Stomach smooth muscle (tissue), 2 donors: Measurements from ENCODE around the gene VHLL.
"Not testable (repeated sequence)": the region's sequence is repeated elsewhere in the genome, so short reads cannot be mapped to it uniquely, and the experiment has no call there.

Experiments used
- H3K27ac ChIP-seq: one replicate; pipeline ENCODE4 v1.7.0; 2013; ENCODE audit warnings: mild to moderate bottlenecking, low read length, inconsistent platforms
- H3K27me3 ChIP-seq, 2 donors: one replicate each; pipeline ENCODE4 v1.7.0; 2013; ENCODE audit warnings: low read length in 2 of 2; ENCODE audit not compliant: insufficient read depth in 2 of 2, control insufficient read depth in 1 of 2
- H3K36me3 ChIP-seq, 2 donors: one replicate each; pipeline ENCODE4 v1.7.0; 2013; ENCODE audit warnings: low read length in 2 of 2; ENCODE audit not compliant: control insufficient read depth in 2 of 2, insufficient read depth in 2 of 2
- H3K4me1 ChIP-seq: one replicate; pipeline ENCODE4 v1.7.0; 2013; ENCODE audit warnings: low read length; ENCODE audit not compliant: control insufficient read depth, insufficient read depth
- H3K4me3 ChIP-seq, 2 donors: one replicate each; pipeline ENCODE4 v1.7.0; 2013; ENCODE audit warnings: low read length in 2 of 2
- H3K9ac ChIP-seq, 2 donors: one replicate each; pipeline ENCODE4 v1.7.0; 2013; ENCODE audit warnings: low read length in 2 of 2, mild to moderate bottlenecking in 1 of 2
- H3K9me3 ChIP-seq, 2 donors: one replicate each; pipeline ENCODE4 v1.7.0; 2013; ENCODE audit warnings: low read length in 2 of 2; ENCODE audit not compliant: control insufficient read depth in 2 of 2
- donor health status: healthy.
- donor health status: Pancreatic carcinoma.

Gene VHLL

GRCh38 chr1:156323179-156323578, 24.1 kb upstream of the VHLL start:
- not testable (repeated sequence) for H3K4me3 ChIP-seq, H3K27me3 ChIP-seq, H3K9me3 ChIP-seq, H3K27ac ChIP-seq, H3K9ac ChIP-seq, H3K4me1 ChIP-seq
- H3K36me3 ChIP-seq = peaks cover 49 to 57% of the 10 kb centered on the region in 2 donors

GRCh38 chr1:156320560-156320959, 21.5 kb upstream of the VHLL start:
- Histone ChIP-seq H3K27ac (no peak overlapping the region), H3K36me3 (peaks cover 67 to 75% of the 10 kb centered on the region in 2 donors), H3K27me3 (no peaks in the 10 kb centered on the region), H3K9me3 (no peaks in the 10 kb centered on the region), H3K9ac (no peak overlapping the region), H3K4me1 (no peaks in the 10 kb centered on the region), H3K4me3 (no peak overlapping the region)

- Histone ChIP-seq H3K4me3 (no peak overlapping the region), H3K36me3 (peaks cover 63 to 72% of the 10 kb centered on the region in 2 donors), H3K9me3 (no peaks in the 10 kb centered on the region), H3K4me1 (no peaks in the 10 kb centered on the region), H3K9ac (no peak overlapping the region), H3K27me3 (no peaks in the 10 kb centered on the region), H3K27ac (no peak overlapping the region)
Measured at GRCh38 chr1:156319664-156320063, 20.6 kb upstream of the VHLL start.

- Histone ChIP-seq H3K36me3 (peaks cover 63 to 71% of the 10 kb centered on the region in 2 donors), H3K27ac (no peak overlapping the region), H3K27me3 (no peaks in the 10 kb centered on the region), H3K9me3 (no peaks in the 10 kb centered on the region), H3K9ac (no peak overlapping the region), H3K4me3 (no peak overlapping the region), H3K4me1 (no peaks in the 10 kb centered on the region)
Measured at GRCh38 chr1:156316909-156317308, 17.8 kb upstream of the VHLL start.

GRCh38 chr1:156310962-156311361, 11.9 kb upstream of the VHLL start:
- Histone ChIP-seq H3K9ac (no peak overlapping the region), H3K36me3 (peaks cover 48 to 49% of the 10 kb centered on the region in 2 donors), H3K27ac (no peak overlapping the region), H3K27me3 (no peaks in the 10 kb centered on the region), H3K9me3 (no peaks in the 10 kb centered on the region), H3K4me3 (no peak overlapping the region), H3K4me1 (no peaks in the 10 kb centered on the region)

GRCh38 chr1:156308078-156308477, 9.0 kb upstream of the VHLL start:
- H3K27me3 ChIP-seq = no peaks in the 10 kb centered on the region
- H3K4me3 ChIP-seq = no peak overlapping the region
- H3K9me3 ChIP-seq = no peaks in the 10 kb centered on the region
- no peak overlapping the region for H3K9ac ChIP-seq
- H3K27ac ChIP-seq = no peak overlapping the region
- H3K4me1 ChIP-seq = no peaks in the 10 kb centered on the region
- H3K36me3 ChIP-seq = peaks cover 37 to 43% of the 10 kb centered on the region in 2 donors

GRCh38 chr1:156305215-156305614, 6.1 kb upstream of the VHLL start:
- Histone ChIP-seq H3K9ac (no peak overlapping the region), H3K36me3 (peaks cover 14 to 21% of the 10 kb centered on the region in 2 donors)

GRCh38 chr1:156303241-156303640, 4.1 kb upstream of the VHLL start:
- no peak overlapping the region for H3K27ac ChIP-seq
- no peak overlapping the region for H3K4me3 ChIP-seq
- peaks cover 4 to 9% of the 10 kb centered on the region in 2 donors for H3K36me3 ChIP-seq
- H3K4me1 ChIP-seq = no peaks in the 10 kb centered on the region
- no peak overlapping the region for H3K9ac ChIP-seq
- no peaks in the 10 kb centered on the region for H3K27me3 ChIP-seq
- H3K9me3 ChIP-seq = no peaks in the 10 kb centered on the region

More at GRCh38 chr1:156305215-156305614, 6.1 kb upstream of the VHLL start:
- Histone ChIP-seq H3K27ac (no peak overlapping the region), H3K4me1 (no peaks in the 10 kb centered on the region), H3K27me3 (no peaks in the 10 kb centered on the region), H3K9me3 (no peaks in the 10 kb centered on the region), H3K4me3 (no peak overlapping the region)

- Histone ChIP-seq H3K27ac (peak within 1 kb of the TSS; percentile 49), H3K9me3 (no peaks in the 10 kb centered on the region)
Measured at GRCh38 chr1:156295391-156295947, 3.6 kb downstream of the VHLL start, which contains the start of gene GLMP. TSS of gene GLMP (minus strand) at chr1:156295679. CDS start at chr1:156295645, 34 bp downstream.

GRCh38 chr1:156293895-156294294, 5.2 kb downstream of the VHLL start:
- Histone ChIP-seq H3K4me3 (no peak overlapping the region), H3K9me3 (no peaks in the 10 kb centered on the region), H3K9ac (no peak overlapping the region), H3K27me3 (no peaks in the 10 kb centered on the region), H3K36me3 (peaks cover 1 to 3% of the 10 kb centered on the region in 2 donors), H3K27ac (no peak overlapping the region), H3K4me1 (peaks cover 33% of the 10 kb centered on the region)

More at GRCh38 chr1:156295391-156295947, 3.6 kb downstream of the VHLL start, which contains the start of gene GLMP:
- H3K4me3 ChIP-seq = peak within 1 kb of the TSS; percentile 92 to 93
- H3K36me3 ChIP-seq = peaks cover 0 to 3% of the 10 kb centered on the region in 2 donors
- H3K27me3 ChIP-seq = no peaks in the 10 kb centered on the region
- H3K4me1 ChIP-seq = peaks cover 33% of the 10 kb centered on the region
- H3K9ac ChIP-seq = peak within 1 kb of the TSS; percentile 82 to 98

GRCh38 chr1:156293098-156293434, 6.0 kb downstream of the VHLL start:
- Histone ChIP-seq H3K4me3 (no peak overlapping the region), H3K36me3 (peaks cover 3 to 5% of the 10 kb centered on the region in 2 donors), H3K9me3 (no peaks in the 10 kb centered on the region), H3K4me1 (peaks cover 33% of the 10 kb centered on the region), H3K27ac (no peak overlapping the region), H3K9ac (no peak overlapping the region), H3K27me3 (no peaks in the 10 kb centered on the region)
